Measurements from ENCODE around the gene SHCBP1L. TPM values are rescaled to one million over a fixed set of nuclear protein-coding genes. Genes with fewer than 3 reads are reported as not detected.
"Not testable (repeated sequence)": the region's sequence is repeated elsewhere in the genome, so short reads cannot be mapped to it uniquely, and the experiment has no call there.

Gene SHCBP1L
- total RNA-seq, 4 donors from 2014 or later, result 2.8 TPM; not detected in 3

GRCh38 chr1:182927693-182928433, 25.1 kb downstream of the SHCBP1L start:
- ATAC-seq (ENCODE audit: low FRiP score), result no peak
- no peak for TF ChIP-seq CTCF (IDR thresholded peaks at IDR 0.05)
- DNase-seq (ENCODE audit: low spot score), result no peak

GRCh38 chr1:182925661-182926060, 27.3 kb downstream of the SHCBP1L start:
- no peak for TF ChIP-seq CTCF (IDR thresholded peaks at IDR 0.05)
- DNase-seq (ENCODE audit: low spot score) (no peak), ATAC-seq (ENCODE audit: low FRiP score) (no peak)

DNA sequence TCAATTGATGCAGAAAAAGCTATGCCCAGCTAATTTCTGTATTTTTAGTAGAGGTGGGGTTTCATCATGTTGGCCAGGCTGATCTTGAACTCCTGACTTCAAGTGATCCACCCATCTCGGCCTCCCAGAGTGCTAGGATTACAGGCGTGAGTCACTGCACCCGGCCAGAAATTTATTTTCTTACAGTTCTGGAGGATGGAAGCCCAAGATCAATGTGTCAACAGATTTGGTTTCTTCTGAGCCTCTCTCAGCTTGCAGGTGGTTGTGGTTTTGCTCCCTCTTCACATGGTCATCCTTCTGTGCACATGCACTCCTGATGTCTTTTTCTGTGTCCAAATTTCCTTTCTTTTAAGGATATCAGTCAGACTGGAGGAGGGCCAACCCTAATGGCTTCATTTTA, 35.6 kb downstream of the SHCBP1L start:
- no peak for TF ChIP-seq CTCF (IDR thresholded peaks at IDR 0.05)
- ATAC-seq (ENCODE audit: low FRiP score) (no peak), DNase-seq (ENCODE audit: low spot score) (no peak)

DNA sequence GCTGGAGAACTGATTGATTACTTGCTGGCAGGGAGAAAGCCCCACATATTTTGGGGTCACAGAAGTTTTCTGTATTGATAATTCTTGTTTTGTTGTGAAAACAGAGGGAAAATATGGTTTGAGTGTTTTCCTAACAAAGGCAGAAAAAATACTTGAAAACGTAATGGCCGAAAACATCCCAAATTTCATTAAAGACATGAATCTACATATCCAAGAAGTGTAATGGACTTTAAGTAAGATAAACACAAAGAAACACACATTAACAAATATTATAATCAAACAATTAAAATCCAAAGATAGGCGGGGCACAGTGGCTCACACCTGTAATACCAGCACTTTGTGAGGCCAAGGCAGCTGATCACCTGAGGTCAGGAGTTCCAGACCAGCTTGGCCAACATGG, 39.6 kb downstream of the SHCBP1L start:
- no peak for DNase-seq (ENCODE audit: low spot score)
- ATAC-seq (ENCODE audit: low FRiP score), result no peak
- no peak for TF ChIP-seq CTCF (IDR thresholded peaks at IDR 0.05)

GRCh38 chr1:182910143-182910542, 42.8 kb downstream of the SHCBP1L start:
- no peak for DNase-seq (ENCODE audit: low spot score)
- no peak for TF ChIP-seq CTCF (IDR thresholded peaks at IDR 0.05)
- ATAC-seq (ENCODE audit: low FRiP score), result no peak

DNA sequence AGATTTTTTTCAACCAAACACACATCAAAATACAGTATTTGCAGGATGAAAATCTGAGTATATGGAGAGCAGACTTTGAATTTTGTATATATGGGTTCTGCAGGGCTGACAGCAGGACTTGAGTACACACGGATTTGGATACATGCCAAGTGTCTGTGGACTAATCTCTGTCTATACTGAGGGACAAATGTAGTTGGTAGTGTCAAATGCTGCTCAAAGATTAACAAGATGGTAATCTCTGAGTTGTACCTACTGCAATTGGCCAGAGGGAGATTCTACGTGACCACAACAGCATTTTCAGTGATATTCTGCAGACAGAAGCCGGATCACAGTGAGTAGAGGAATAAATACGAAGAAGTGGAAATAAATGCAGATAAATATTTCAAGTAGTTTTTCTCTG, 43.4 kb downstream of the SHCBP1L start:
- ATAC-seq (ENCODE audit: low FRiP score) (no peak), DNase-seq (ENCODE audit: low spot score) (no peak)
- no peak for TF ChIP-seq CTCF (IDR thresholded peaks at IDR 0.05)

DNA sequence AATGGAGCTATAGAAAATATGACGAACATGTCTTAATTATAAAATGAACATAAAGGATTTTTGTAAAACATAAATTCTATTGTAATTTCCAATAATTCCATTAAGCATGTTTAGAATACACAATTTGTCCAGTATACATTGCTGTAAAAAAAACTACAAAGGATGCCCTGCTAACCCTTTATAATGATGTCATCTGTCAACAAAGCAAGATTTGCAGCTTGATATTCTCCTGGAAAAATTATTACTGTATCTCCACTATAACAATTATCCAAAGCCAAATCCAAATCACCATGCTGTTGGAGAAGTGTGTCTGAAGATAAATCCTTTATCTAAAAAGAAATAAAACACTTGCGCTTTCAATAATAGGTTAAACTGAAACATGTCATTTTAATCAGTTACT, 47.6 kb downstream of the SHCBP1L start:
- no peak for ATAC-seq (ENCODE audit: low FRiP score)
- no peak for DNase-seq (ENCODE audit: low spot score)

DNA sequence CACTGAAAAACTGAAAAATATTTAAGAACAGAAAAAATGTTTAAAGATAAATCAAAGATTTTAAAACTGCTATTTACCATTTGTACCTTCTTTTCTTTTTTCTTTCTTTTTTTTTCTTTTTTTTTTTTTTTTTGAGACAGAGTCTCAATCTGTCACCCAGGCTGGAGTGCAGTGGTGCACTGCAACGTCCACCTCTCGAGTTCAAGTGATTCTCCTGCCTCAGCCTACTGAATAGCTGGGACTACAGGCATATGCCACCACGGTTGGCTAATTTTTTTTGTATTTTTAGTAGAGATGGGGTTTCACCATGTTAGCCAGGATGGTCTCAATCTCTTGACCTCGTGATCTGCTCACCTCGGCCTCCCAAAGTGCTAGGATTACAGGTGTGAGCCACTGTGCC, 51.0 kb downstream of the SHCBP1L start:
- not testable (repeated sequence) for ATAC-seq (ENCODE audit: low FRiP score); DNase-seq (ENCODE audit: low spot score)

More for the DNA sequence above, 47.6 kb downstream of the SHCBP1L start:
- TF ChIP-seq CTCF (IDR thresholded peaks at IDR 0.05), result no peak

Data from omental fat pad (tissue), 4 donors.